Neural progenitor cell (in vitro differentiated cells): ENCODE measurements around the gene TPPP2.

Experiments
- EZH2phosphoT487 ChIP-seq: fragments of 200-600 bp; sonication (generic); IDR thresholded peaks from 2 replicates; pipeline ENCODE4 v1.6.1; 2017; ENCODE audit warnings: antibody characterized with exemption
- TF ChIP-seq, protein P1 (sequence below): fragments of 200-600 bp; sonication (generic); IDR thresholded peaks from 2 replicates; pipeline ENCODE4 v1.5.1; 2017; ENCODE audit warnings: antibody characterized with exemption, mild to moderate bottlenecking

- TF ChIP-seq, protein P1, sequence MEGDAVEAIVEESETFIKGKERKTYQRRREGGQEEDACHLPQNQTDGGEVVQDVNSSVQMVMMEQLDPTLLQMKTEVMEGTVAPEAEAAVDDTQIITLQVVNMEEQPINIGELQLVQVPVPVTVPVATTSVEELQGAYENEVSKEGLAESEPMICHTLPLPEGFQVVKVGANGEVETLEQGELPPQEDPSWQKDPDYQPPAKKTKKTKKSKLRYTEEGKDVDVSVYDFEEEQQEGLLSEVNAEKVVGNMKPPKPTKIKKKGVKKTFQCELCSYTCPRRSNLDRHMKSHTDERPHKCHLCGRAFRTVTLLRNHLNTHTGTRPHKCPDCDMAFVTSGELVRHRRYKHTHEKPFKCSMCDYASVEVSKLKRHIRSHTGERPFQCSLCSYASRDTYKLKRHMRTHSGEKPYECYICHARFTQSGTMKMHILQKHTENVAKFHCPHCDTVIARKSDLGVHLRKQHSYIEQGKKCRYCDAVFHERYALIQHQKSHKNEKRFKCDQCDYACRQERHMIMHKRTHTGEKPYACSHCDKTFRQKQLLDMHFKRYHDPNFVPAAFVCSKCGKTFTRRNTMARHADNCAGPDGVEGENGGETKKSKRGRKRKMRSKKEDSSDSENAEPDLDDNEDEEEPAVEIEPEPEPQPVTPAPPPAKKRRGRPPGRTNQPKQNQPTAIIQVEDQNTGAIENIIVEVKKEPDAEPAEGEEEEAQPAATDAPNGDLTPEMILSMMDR = no peak
- TF ChIP-seq EZH2phosphoT487 = no peak
These were observed 33.5 kb downstream of the TPPP2 start for GRCh38 chr14:21063479-21063878.
